HG03565 (cell line): ENCODE measurements around the gene MAP2K4.

Experiments
- ATAC-seq: cut with Tn5 transposase; IDR thresholded peaks from one replicate; pipeline ENCODE4 v1.9.1; 2021; ENCODE audit warnings: mild to moderate bottlenecking, moderate library complexity; ENCODE audit not compliant: unreplicated experiment

Gene MAP2K4

GRCh38 chr17:12037970-12038369, 17.3 kb downstream of the MAP2K4 start:
- no peak for ATAC-seq

GRCh38 chr17:12040478-12040877, 19.8 kb downstream of the MAP2K4 start:
- no peak for ATAC-seq

GRCh38 chr17:12041312-12041711, 20.6 kb downstream of the MAP2K4 start:
- no peak for ATAC-seq

- ATAC-seq = no peak
Observed at GRCh38 chr17:12043702-12044101, 23.0 kb downstream of the MAP2K4 start.

- ATAC-seq = no peak
Observed at GRCh38 chr17:12046786-12047185, 26.1 kb downstream of the MAP2K4 start.

GRCh38 chr17:12047681-12048376, 27.2 kb downstream of the MAP2K4 start:
- ATAC-seq = no peak

GRCh38 chr17:12048843-12049473, 28.3 kb downstream of the MAP2K4 start:
- no peak for ATAC-seq

- no peak for ATAC-seq
Observed at GRCh38 chr17:12050646-12051225, 30.1 kb downstream of the MAP2K4 start.

- no peak for ATAC-seq
Observed at GRCh38 chr17:12053552-12053951, 32.9 kb downstream of the MAP2K4 start.

- ATAC-seq = no peak
Observed at GRCh38 chr17:12055889-12056288, 35.2 kb downstream of the MAP2K4 start.

GRCh38 chr17:12057520-12057919, 36.8 kb downstream of the MAP2K4 start:
- ATAC-seq = no peak

GRCh38 chr17:12058535-12058934, 37.9 kb downstream of the MAP2K4 start:
- ATAC-seq = no peak

GRCh38 chr17:12062249-12062648, 41.6 kb downstream of the MAP2K4 start:
- ATAC-seq = no peak

- no peak for ATAC-seq
Observed at GRCh38 chr17:12064395-12064794, 43.7 kb downstream of the MAP2K4 start.

GRCh38 chr17:12067485-12067884, 46.8 kb downstream of the MAP2K4 start:
- ATAC-seq = no peak

GRCh38 chr17:12068946-12069345, 48.3 kb downstream of the MAP2K4 start:
- no peak for ATAC-seq

GRCh38 chr17:12070561-12070960, 49.9 kb downstream of the MAP2K4 start:
- no peak for ATAC-seq

- ATAC-seq = no peak
Observed at GRCh38 chr17:12074346-12074745, 53.7 kb downstream of the MAP2K4 start.

- ATAC-seq = no peak
Observed at GRCh38 chr17:12077773-12078172, 57.1 kb downstream of the MAP2K4 start.

GRCh38 chr17:12078791-12079190, 58.1 kb downstream of the MAP2K4 start:
- ATAC-seq = no peak

GRCh38 chr17:12081720-12082119, 61.0 kb downstream of the MAP2K4 start:
- no peak for ATAC-seq
